Activated CD4-positive, alpha-beta T cell treated with anti-CD3 and anti-CD28 coated beads, Interleukin-2, amount 50 U/mL, for 48 hours (primary cell): Measurements from ENCODE around the gene AP1G2.
"Not testable (repeated sequence)": the region's sequence is repeated elsewhere in the genome, so short reads cannot be mapped to it uniquely, and the experiment has no call there.

Experiments used
- DNase-seq, 2 experiments: peaks; one replicate each; pipeline ENCODE4 v3.0.0-alpha.2; 2020

Gene AP1G2

DNA sequence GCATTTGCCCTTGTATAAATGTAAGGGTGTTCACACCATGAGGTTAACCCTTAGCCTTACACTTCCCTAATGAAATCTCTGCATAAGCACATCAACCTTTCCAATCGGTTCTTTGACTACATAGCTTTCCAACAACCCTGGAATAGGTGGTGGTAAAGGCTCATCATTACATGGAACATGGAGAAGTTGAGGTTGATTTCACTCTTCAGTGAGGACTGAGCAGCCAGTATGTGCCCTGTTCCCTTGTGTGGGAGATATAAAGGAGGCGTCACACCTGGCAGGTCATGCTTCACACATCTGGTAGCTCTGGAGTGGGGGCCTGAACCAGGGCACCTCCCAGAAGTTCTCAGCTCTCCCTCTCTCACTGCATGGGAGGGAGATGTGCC is 32.7 kb upstream of the AP1G2 start:
- DNase-seq, result no peak

DNA sequence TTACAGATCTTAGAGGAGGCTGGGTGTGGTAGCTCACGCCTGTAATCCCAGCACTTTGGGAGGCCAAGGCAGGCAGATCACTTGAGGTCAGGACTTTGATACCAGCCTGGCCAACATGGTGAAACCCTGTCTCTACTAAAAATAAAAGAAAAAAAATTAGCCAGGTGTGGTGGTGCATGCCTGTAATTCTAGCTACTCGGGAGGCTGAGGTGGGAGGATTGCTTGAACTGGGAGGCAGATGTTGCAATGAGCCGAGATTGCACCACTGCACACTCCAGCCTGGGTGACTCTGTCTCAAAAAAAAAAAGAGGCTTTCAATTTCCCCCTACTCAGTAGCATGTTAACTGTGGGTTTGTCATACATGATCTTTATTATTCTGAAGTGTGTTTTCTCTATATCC is 26.6 kb upstream of the AP1G2 start:
- not testable (repeated sequence) for DNase-seq

DNA sequence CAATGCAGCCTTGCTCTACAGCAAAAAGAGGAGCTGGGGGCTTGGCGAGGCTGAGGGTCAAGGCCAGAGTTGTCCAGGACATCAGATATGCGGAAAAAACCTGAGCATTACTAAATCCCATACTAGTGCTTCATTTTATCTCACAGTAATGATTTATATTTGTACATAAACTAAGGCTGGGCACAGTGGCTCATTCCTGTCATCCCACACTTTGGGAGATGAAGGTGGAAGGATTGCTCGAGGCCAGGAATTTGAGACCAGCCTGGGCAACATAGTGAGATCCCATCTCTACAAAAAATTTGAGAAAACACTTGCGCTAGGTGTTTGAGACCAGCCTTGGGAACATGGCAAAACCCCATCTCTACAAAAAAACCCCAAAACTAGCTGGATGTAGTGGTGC is 22.6 kb upstream of the AP1G2 start:
- no peak for DNase-seq

GRCh38 chr14:23589606-23590005 is 22.0 kb upstream of the AP1G2 start:
- no peak for DNase-seq

DNA sequence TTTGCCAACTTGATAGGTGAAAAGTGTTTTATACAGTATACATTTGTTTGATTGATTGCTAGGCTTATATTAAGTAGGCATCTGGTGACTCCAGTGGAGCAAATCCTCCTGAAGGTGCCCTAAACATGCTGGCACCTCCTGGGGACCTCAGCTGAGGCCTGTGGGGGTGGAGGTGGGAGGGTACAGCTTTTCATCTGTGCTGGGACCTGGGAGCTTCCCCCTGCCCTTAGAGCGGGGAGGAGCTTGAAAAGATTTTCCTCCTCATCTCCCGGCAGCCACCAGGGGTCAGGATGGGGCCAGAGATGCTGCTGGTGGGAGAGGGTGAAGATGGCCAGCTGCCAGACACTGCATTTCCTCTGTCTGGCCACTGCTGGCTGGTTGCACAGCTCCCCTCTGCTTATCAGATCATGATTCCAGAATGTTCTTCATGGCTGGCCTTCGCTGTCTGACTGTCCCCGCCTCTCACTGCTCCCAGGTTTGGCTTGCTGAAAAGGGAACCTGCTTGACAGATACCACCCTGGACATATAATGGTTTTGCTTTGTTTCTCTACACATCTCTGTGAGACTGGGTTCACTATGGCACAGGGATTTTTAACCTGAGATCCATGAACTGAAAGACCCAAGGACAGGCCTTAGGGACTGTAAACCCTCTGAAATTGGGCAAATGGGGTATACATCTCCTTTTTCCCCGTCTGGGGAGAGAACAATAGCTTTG is 21.4 kb upstream of the AP1G2 start:
- peak; percentile 85 to 90 for DNase-seq

DNA sequence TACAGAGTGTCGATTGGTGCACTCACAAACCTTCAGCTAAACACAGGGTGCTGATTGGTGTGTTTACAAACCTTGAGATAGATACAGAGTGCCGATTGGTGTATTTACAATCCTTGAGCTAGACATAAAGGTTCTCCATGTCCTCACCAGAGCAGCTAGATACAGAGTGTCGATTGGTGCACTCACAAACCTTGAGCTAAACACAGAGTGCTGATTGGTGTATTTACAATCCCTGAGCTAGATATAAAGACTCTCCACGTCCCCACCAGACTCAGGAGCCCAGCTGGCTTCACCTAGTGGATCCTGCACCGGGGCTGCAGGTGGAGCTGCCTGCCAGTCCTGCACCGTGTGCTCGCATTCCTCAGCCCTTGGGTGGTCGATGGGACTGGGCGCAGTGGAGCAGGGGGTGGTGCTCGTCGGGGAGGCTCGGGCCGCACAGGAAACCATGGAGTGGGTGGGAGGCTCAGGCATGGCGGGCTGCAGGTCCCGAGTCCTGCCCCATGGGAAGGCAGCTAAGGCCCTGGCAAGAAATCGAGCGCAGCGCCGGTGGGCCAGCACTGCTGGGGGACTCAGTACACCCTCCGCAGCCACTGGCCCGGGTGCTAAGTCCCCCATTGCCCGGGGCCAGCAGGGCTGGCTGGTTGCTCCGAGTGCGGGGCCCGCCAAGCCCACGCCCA is 17.1 kb upstream of the AP1G2 start:
- not testable (repeated sequence) for DNase-seq

GRCh38 chr14:23583761-23584526 is 16.4 kb upstream of the AP1G2 start:
- DNase-seq, result not testable (repeated sequence)

GRCh38 chr14:23582906-23583760 is 15.5 kb upstream of the AP1G2 start:
- no peak for DNase-seq

GRCh38 chr14:23580948-23581281 is 13.3 kb upstream of the AP1G2 start:
- no peak for DNase-seq

GRCh38 chr14:23580152-23580926 is 12.7 kb upstream of the AP1G2 start:
- DNase-seq, result no peak

GRCh38 chr14:23579739-23580138 is 12.1 kb upstream of the AP1G2 start:
- DNase-seq, result no peak

GRCh38 chr14:23579311-23579630 is 11.7 kb upstream of the AP1G2 start:
- no peak for DNase-seq

- DNase-seq, result no peak
These were observed 11.1 kb upstream of the AP1G2 start, which contains the start of gene JPH4 for GRCh38 chr14:23578560-23579310. TSS of gene JPH4 (minus strand) at chr14:23578790. CDS start at chr14:23577453, 1,337 bp downstream.

DNA sequence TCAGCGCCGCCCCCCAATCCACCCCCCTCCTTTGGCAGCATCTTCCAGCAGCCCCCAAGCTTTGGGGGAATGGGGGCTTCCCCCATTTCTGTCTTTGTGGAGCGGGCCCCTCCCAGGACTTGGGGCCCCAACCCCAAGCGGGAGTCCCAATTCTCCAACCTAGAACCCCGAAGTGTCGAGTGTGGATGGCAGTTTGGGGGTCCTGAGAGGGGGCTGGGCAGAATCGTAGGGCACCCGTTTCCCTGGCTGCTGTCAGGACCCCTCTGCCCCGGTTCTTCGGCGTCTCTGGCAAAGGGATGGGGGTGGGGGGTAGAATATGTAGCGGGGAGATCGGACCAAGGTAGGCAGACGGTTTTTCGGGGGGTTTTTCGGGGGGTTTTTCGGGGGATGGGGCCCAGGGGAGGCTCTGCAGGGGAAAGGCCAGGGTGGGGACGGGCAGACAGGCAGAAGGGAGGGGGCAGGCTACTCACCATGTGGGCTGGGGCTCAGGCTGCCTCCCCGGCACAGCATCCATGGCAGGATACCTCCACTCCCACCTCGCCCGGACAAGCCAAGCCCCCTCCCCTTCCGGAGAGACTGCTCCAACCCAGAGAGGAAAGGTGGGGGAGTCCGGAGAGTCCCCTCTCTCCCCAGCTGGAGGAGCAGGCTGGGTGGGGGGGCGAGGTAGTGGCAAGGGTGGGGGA is 10.3 kb upstream of the AP1G2 start:
- DNase-seq, result no peak

- DNase-seq, result no peak
These were observed 9.6 kb upstream of the AP1G2 start for GRCh38 chr14:23577004-23577681.

- no peak for DNase-seq
These were observed 5.9 kb upstream of the AP1G2 start for GRCh38 chr14:23573384-23574015.

- DNase-seq, result no peak
These were observed 5.2 kb upstream of the AP1G2 start for GRCh38 chr14:23572836-23573235.

DNA sequence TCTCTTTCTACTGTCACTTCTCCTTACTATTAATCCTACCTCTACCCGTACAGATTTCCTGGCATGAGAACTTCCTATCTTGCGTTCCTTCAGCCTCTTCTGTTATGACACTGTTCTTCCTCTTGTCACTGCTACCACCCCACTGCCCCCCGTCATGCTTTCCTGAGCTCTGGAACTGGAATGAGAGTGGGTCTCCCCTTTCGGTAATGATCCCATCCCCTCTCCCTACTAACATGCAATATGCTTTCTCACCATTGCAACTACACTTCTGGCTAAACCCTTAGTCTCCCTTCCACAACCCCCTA is 4.9 kb upstream of the AP1G2 start:
- no peak for DNase-seq

DNA sequence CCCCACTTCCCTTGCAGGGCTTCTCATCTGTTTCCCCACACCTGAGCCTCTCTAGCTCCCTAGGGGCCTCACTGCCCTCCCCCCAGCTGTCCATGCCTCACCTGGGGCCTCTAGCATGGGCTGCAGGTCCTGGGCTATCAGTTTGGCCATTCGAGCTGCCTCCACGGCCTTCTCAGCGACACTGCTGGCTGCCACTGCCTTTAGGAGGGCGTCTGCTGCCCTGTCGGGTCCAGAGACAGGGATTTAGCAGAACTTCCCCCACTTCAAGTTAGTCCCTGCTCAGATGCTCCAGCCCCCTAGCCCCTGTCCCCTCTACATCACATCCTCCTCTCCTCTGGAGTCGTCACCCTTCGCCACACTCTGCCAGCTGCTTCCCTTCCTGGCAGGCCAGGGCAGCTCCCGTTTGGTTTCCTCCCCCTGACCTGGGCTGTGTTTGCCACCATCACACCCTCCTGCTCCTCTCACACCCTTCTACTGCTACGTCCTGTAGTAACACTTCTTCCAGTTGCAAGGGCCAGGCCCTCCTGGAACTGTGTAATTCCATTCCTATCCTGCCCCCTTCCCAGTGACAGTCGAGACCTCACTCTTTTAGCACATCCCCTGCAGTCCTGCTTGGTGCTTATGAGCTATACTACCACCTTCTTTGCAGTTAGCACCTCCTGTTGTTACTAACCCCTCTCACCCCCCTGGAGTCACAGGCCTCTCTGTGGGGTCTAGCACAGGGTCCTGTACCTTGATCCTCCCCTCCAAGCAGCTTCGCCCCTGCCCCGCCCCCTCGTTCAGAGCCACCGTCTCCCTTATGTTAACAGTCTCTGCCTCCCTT is 4.3 kb upstream of the AP1G2 start:
- DNase-seq, result no peak
